HG03558 (cell line): ENCODE data around the gene POU2F2.

ENCODE experiments used
- ATAC-seq: cut with Tn5 transposase; IDR thresholded peaks from one replicate; pipeline ENCODE4 v1.9.1; 2021; ENCODE audit warnings: moderate number of reproducible peaks; ENCODE audit not compliant: unreplicated experiment; ENCODE audit errors: extremely low read depth

Gene POU2F2

GRCh38 chr19:42156571-42156970 is 24.3 kb upstream of the POU2F2 start:
- ATAC-seq, result no peak

GRCh38 chr19:42155796-42156195 is 23.6 kb upstream of the POU2F2 start:
- ATAC-seq, result no peak

DNA sequence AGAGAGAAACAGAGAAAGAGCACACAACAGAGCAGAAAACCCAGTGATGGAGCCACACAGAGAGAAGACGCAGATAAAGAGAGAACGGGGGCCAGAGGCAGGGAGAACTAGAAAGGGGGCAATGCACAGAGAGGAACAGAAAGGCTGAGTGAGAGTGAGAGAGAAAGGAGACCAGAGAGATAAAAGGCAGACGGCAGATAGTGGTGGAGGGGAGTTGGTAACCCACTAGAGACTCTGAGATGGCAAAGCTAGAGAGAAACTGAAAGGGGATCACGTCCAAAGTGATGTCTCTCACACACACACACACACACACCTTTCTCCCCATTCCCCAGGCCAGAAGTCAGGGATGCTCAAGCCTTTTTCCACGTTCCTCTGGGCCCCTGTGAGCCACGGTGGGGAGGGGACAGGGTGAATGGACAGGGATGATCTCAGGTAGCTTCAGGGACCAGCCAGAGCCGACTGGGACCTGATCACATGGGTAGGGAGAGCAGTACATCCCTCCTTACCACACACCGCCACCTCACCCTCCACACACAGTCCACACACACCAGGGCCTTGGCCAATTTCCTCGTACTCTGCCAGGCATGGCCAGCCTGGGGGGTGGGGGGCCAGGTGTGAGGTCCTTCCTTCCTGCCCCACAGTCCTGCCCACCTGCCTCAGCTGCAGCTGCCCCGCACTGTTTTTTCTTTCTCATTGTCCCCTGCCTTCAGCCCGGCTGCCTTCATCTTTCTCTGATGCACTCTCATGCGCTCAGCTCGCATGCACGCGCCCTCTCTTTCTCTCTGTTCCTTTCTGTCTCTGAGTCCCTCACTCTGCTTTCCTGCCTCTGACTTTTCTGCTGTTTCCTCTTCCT is 22.5 kb upstream of the POU2F2 start:
- ATAC-seq, result no peak

DNA sequence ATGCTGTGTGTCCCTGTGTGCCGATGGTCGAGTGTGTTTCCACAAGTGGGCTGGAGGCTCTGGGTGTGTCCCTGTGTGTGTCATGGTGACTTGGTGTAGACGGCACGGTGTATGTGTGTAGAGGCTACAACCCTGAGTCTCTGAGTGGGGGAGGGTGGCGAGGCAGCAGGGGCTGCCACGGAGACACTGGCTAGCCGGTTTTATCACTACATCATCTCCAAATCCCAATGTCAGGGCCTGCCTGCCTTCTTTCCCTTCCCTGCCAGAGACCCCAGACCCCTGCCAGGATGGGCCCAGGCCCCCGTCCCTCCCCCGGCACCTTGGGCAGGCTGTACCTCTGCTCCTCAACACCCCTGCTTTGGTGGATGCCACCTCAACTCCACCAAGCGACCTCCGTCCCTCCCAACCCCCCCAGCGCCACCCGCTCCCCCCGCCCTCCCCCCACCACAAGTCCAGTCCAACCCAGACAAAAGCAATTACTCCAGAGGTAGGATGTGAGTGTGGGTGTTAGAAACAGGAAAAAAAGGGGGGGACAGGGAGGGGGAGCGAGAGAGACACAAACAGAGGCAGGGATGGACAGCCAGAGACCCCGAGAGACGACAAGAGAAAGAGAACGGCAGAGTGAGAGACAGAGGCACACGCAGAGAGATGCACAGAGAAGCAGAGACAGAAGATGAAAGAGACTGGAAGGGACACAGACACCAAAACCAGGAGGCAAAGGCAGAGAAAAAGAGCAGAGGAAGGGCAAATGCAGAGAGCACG is 21.6 kb upstream of the POU2F2 start:
- no peak for ATAC-seq

DNA sequence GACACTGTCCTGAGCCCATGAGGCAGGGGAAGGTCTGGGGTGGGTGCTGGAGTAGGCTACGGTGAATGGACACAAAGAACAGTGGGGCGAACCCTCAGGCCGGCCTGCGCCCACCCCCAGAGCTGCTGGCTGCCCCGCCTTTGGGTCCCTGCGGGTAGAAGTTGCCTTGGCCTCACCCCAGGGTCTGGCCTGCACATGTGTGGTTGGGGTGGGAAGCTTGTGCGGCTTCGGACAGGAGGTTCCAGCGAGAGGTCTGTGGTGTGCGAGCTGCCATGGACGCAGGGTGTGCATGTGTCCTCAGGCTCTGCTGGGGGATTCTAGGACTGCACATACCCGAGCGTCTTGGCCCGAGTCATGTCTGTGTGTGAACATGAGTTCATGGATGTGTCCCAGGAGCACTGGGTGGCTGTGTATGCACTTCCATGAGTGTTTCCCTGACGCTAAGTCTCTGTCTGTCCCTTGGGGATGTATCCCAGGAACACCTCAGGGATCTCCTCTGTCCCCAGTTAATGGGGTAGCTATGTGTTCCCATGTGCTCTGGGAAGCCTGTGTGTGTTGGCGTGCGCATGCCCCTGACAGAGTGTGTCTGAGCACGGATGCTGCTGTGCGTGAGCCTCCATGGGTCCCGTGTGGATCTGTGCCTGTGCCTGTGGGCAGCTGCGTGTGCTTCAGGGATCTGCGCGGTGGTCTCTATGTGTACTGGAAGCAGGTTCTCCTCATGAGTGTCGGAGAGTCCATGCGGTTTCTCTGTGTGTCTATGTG is 20.8 kb upstream of the POU2F2 start:
- no peak for ATAC-seq

GRCh38 chr19:42151782-42152684 is 19.8 kb upstream of the POU2F2 start:
- no peak for ATAC-seq

DNA sequence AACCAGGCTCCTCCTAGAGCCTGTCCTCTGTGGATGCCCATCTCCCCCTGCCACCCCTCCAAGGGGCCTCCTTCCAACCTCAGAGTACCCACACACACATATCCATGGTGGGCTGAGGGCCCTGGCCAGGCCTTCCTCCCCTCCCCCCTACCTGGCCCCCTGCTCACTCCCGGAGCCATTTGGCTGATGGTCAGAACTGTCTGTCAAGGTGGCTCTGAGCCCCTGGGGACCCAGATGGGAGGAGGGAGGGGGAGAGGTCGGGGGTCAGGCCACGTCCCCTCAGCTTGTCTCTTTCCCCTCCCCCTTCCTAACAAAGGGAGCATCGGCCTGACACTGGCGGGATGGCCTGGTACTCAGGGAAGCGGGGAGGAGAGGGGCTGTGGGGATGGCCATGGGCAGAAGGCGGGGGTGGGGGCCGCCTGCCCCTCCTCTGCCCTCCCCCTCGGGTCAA is 18.7 kb upstream of the POU2F2 start:
- ATAC-seq, result no peak

DNA sequence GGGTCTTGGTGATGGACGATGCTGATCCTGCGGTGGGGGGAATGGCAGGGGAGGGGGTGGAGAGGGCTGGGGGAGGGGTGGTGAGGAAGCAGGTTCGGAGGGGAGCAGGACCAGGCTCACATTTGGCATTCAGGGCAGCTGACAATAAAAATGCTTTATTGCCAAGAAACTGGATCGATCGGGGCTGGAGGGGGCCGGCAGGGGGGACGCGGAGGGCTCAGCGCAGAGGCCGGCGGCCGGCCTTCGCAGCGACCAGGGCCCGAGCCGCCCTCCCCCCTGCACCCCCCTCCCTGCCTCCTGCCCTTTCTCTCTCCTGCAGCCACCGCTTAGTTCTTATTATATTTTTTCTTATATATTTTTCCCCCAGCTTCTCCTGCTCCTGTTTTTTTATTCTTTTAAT is 18.1 kb upstream of the POU2F2 start:
- ATAC-seq, result no peak

DNA sequence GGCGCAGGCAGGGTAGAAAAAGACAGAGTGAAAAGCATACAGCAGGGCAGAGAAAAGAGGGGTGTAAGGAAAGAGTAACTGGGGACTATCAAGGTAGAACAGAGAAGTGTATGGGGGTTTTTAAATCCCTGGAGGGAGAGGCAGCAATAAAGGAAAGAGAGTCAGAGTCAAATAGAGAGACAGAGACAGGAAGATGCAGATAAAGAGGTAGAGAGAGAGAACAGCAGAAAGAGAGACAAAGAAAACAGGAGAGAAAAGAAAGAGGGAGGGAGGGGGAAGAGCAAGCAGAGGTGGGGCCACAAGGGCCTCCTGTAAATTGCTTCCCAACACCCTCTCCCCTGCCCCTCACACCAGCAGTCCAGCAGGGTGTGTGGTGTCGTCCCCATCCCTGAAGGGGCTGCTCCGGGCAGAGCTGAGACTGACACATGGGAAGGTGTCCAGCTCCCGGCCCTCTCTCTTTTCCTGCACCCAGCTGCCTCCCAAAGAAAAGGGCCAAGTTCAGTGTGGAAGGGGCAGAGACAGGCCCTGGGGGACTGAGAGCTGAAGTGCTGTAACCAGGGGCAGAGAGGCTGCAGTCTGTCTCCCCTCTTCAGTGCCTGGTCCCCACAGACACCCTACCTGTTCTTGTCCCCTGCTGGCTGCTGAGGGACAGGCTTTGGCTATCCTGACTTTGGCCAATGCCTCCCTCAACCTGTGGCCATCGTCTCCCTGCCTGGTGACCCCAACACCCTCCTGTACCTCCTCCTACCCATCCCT is 17.4 kb upstream of the POU2F2 start:
- ATAC-seq, result no peak

GRCh38 chr19:42148266-42148665 is 16.0 kb upstream of the POU2F2 start:
- no peak for ATAC-seq

- ATAC-seq, result no peak
Observed at GRCh38 chr19:42143341-42144234, 11.3 kb upstream of the POU2F2 start.

GRCh38 chr19:42140125-42140754 is 8.0 kb upstream of the POU2F2 start:
- no peak for ATAC-seq

DNA sequence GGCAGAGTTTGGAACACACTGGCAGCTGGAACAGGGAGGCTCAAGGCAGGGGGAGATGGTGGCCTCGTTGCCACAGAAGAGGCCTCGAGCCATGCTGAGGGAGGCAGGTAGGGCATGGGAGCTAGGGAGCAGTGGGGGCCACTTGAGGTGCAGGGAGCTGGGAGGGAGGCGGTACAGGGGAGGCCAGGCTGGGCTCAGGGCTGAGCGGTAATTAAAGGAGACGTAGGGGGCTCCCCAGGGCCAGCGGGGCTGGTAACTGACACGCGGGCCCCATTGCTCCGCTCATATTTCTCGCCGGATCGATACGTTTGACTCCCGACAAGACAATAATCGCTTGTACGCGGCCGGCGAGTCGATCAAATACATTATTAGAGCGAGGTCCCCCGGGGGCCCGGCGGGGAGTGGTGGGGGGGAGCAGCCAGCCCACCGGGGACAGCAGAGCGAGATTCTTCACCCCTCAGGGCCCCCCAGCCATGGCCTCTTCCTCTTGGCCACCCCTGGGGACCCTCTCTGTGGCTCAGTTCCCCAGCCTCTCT is 2.4 kb upstream of the POU2F2 start:
- ATAC-seq, result no peak

DNA sequence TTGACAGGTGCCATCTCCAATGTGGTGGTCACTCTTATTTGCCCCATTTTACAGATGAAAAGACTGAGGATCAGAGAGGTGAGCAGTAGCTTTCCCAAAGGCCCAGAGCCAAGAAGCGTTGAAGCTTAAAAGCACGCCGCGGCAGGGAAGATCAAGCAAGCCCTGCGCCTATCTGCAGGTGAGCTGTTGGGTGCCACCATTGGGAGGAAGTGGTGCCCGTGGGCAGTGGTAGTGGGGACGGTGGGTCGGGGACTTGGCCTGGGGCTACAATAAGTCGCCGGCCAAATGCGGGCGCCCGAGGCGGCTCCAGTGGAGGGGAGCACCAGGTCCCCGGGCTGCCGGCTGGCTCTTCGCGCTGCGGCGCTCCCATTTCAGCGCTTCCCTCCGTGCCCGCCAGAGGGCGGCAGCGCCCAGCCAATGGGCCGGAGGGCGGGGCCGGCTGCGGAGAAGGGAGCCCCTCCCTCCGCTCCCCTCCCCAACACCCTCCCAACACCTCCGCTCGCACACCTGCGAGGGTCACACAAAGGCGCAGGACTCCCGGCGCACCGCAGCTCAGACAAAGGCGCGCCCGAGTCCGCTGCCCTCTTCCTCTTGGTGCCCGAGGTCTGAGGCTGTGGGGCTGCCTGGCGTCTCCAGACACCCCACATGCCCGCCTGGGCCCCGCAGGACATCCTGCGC is 744 bp upstream of the POU2F2 start:
- no peak for ATAC-seq

GRCh38 chr19:42131149-42132029 is 857 bp downstream of the POU2F2 start:
- ATAC-seq, result no peak

DNA sequence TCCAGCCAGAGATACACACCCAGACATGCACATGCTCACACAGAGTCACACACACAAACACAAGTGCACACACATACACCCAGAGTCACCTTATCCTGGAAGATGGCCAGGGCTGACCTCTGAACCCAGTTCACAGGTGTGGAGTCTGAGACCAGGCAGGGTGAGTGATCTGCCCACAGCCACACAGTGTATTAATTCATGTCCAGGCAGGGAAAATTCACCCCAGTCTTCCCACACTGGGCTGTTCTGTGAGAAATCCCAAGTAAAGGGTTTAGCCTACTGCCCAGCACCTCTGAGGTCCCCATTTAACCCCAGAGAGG is 2.0 kb downstream of the POU2F2 start:
- no peak for ATAC-seq
